ENCODE results near the gene WFS1.

WFS1 gene

DNA sequence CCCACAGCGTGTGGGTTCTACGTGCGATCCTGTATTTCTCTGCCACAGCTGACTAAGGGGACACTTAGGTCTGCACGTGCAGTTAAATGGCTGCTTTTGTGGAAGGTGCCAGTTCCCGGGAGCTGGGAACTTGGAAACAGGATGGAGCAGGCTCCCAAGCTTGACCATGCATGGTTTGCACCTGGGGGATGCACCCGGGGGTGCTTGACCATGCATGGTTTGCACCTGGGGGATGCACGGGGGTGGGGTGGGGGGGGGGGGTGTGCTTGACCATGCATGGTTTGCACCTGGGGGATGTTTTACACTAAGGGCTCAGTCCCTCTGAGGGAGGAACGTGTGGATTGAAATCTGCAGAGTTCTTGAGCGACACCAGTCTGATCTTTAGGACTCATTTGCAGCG lies 5.7 kb downstream of the WFS1 start:
- no peaks in the 10 kb centered on the region for H3K4me1 ChIP-seq (ENCODE audit: control insufficient read depth in 1 of 2, insufficient read depth in 1 of 2, low read depth in 1 of 2, low read length in 1 of 2)
- no peaks in the 10 kb centered on the region for H3K9me3 ChIP-seq
- no peak overlapping the region for H3K4me3 ChIP-seq (ENCODE audit: low read depth in 1 of 2, low read length in 1 of 2)
- TF ChIP-seq CTCF (IDR thresholded peaks at IDR 0.05) = no peak
- no peak overlapping the region for H3K27ac ChIP-seq
- H3K36me3 ChIP-seq = no peaks in the 10 kb centered on the region
- peaks cover 56% of the 10 kb centered on the region for H3K27me3 ChIP-seq

- Histone ChIP-seq H3K27me3 (peaks cover 53% of the 10 kb centered on the region), H3K27ac (no peak overlapping the region), H3K9me3 (no peaks in the 10 kb centered on the region), H3K4me3 (ENCODE audit: low read depth in 1 of 2, low read length in 1 of 2) (no peak overlapping the region), H3K4me1 (ENCODE audit: control insufficient read depth in 1 of 2, insufficient read depth in 1 of 2, low read depth in 1 of 2, low read length in 1 of 2) (no peaks in the 10 kb centered on the region), H3K36me3 (no peaks in the 10 kb centered on the region)
- TF ChIP-seq CTCF (IDR thresholded peaks at IDR 0.05) = no peak
Observed at GRCh38 chr4:6275898-6276806, 6.5 kb downstream of the WFS1 start.

- Histone ChIP-seq H3K9me3 (no peaks in the 10 kb centered on the region), H3K4me3 (ENCODE audit: low read depth in 1 of 2, low read length in 1 of 2) (no peak overlapping the region), H3K4me1 (ENCODE audit: control insufficient read depth in 1 of 2, insufficient read depth in 1 of 2, low read depth in 1 of 2, low read length in 1 of 2) (no peaks in the 10 kb centered on the region), H3K36me3 (no peaks in the 10 kb centered on the region), H3K27me3 (peaks cover 41% of the 10 kb centered on the region), H3K27ac (no peak overlapping the region)
- TF ChIP-seq CTCF (IDR thresholded peaks at IDR 0.05) = no peak
Observed at GRCh38 chr4:6277139-6277802, 7.6 kb downstream of the WFS1 start.

DNA sequence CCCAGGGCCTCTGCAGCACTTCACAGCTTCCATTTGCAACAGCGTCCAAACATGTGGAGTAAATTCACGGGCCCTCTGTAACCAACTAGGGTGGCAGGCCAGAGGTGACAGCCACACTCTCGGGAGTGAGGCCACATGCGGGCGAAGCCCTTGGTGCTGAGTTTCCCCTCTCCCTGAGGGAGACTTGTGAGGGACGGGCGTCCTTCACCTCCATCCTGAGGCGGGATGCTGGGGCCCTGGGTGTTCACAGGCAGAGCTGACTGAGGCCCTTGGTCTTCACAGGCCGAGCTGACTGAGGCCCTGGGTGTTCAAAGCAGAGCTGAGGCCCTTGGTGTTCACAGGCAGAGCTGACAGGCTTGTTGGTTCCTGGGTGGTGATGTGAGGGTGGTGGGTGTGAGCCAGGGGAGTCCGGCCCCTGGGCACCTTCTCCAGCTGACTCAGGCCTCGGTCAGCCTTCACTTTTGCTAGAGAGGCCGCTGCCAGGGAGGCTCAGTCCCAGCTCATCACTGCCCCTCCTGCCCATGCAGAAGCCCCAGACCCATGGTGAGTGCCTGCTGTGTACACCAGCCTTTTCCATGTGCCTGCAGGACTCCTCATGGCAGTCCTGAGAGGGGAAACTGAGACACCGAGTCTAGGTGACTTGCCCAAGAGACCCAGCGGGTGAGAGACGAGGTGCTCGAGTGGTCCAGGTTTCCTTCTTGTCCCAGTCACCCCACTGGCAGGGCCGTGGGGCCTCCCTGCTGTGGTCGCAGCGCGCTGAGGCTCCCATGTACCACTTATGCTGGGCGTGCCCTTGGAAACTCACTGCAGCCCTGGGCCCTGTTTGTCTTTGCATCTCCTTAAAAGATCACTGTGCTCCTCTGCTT lies 8.5 kb downstream of the WFS1 start:
- Histone ChIP-seq H3K36me3 (no peaks in the 10 kb centered on the region), H3K27ac (no peak overlapping the region), H3K9me3 (no peaks in the 10 kb centered on the region), H3K27me3 (peaks cover 32% of the 10 kb centered on the region), H3K4me3 (ENCODE audit: low read depth in 1 of 2, low read length in 1 of 2) (no peak overlapping the region), H3K4me1 (ENCODE audit: control insufficient read depth in 1 of 2, insufficient read depth in 1 of 2, low read depth in 1 of 2, low read length in 1 of 2) (no peaks in the 10 kb centered on the region)
- no peak for TF ChIP-seq CTCF (IDR thresholded peaks at IDR 0.05)

GRCh38 chr4:6278801-6279197 lies 9.1 kb downstream of the WFS1 start:
- Histone ChIP-seq H3K27ac (no peak overlapping the region), H3K4me1 (ENCODE audit: control insufficient read depth in 1 of 2, insufficient read depth in 1 of 2, low read depth in 1 of 2, low read length in 1 of 2) (no peaks in the 10 kb centered on the region), H3K27me3 (peaks cover 27% of the 10 kb centered on the region), H3K9me3 (no peaks in the 10 kb centered on the region), H3K4me3 (ENCODE audit: low read depth in 1 of 2, low read length in 1 of 2) (no peak overlapping the region), H3K36me3 (no peaks in the 10 kb centered on the region)
- TF ChIP-seq CTCF (IDR thresholded peaks at IDR 0.05) = no peak
